ENCODE results near the gene DCLK3. TPM values are rescaled to one million over a fixed set of nuclear protein-coding genes. Genes with fewer than 3 reads are reported as not detected.

DCLK3 gene
- total RNA-seq, 1 donor from 2014 or later = not detected

DNA sequence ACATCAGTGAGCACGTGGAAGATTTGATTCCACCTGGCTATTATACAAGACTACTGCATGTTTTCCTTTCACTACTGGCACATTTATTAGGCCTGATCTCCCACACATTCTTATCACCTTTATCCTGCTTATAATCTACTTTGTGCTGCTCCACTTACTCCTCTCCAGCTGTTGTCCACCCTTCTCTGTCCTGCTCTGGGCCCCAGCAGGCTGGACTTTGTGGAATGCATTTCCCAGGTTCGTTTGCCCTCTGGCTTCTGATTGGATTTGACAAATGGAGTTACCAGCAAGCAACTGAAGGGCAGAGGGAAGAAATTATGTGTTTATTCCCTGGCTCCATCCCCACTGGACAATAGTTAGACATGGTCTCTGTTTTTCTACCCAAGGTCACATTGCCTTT, 75.5 kb downstream of the DCLK3 start:
- H3K4me1 Mint-ChIP-seq (ENCODE audit: low read depth, unreplicated experiment) = no peaks in the 10 kb centered on the region
- no peaks in the 10 kb centered on the region for H3K36me3 ChIP-seq (ENCODE audit: insufficient read depth, low read length)
- DNase-seq (ENCODE audit: low read depth) (no peak), FAIRE-seq (no peak)
- no peak for TF ChIP-seq EZH2 (IDR thresholded peaks at IDR 0.05; ENCODE audit: insufficient read depth, low read length)
- TF ChIP-seq CTCF (IDR thresholded peaks at IDR 0.05; ENCODE audit: insufficient read depth, low read depth, low read length) = no peak
- no peak overlapping the region for H3K9ac ChIP-seq (ENCODE audit: low read length)
- no peaks in the 10 kb centered on the region for H3K27me3 ChIP-seq (ENCODE audit: insufficient read depth, low read length)
- H3K79me2 ChIP-seq (ENCODE audit: insufficient read depth, low read length) = no peaks in the 10 kb centered on the region
- H3K4me1 ChIP-seq (ENCODE audit: insufficient read depth, low read length) = no peaks in the 10 kb centered on the region
- H3K9me3 ChIP-seq (ENCODE audit: insufficient read depth, low read depth, low read length) = no peaks in the 10 kb centered on the region
- H3K27ac Mint-ChIP-seq (ENCODE audit: unreplicated experiment) = no peak overlapping the region
- H4K20me1 ChIP-seq (ENCODE audit: insufficient read depth, low read length) = no peaks in the 10 kb centered on the region
- no peak overlapping the region for H3K4me2 ChIP-seq (ENCODE audit: low read length)
- no peak overlapping the region for H3K27ac ChIP-seq (ENCODE audit: low read depth, low read length)
- peak overlapping the region; percentile 15 for H2AFZ ChIP-seq (ENCODE audit: low read depth, low read length)
- no peaks in the 10 kb centered on the region for H3K27me3 Mint-ChIP-seq (ENCODE audit: low read depth, unreplicated experiment)
- H3K9me3 Mint-ChIP-seq (ENCODE audit: unreplicated experiment) = peaks cover 5% of the 10 kb centered on the region
- H3K4me3 ChIP-seq (ENCODE audit: insufficient read depth, low read depth, low read length) = no peak overlapping the region
- no peak overlapping the region for H3K4me3 Mint-ChIP-seq (ENCODE audit: unreplicated experiment)
- H3K36me3 Mint-ChIP-seq (ENCODE audit: low read depth, unreplicated experiment) = no peaks in the 10 kb centered on the region

DNA sequence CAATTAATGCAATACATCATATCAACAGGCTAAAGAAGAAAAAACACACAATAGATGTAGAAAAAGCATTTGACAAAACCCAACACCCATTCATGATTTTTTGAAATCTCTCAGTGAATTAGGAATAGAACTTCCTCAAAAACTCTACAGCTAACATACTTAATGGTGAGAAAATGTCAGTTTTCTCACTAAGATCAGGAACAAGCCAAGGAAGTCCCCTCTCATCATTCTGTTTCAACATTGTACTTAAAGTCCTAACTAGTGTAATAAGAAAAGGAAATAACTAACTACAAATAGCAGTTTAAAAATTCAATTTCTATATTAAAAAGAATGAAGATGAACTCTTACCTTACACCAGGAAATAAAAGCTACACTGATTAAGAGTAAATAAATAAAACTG, 77.8 kb downstream of the DCLK3 start:
- no peak overlapping the region for H3K27ac Mint-ChIP-seq (ENCODE audit: unreplicated experiment)

More for the DNA sequence above, 77.8 kb downstream of the DCLK3 start:
- no peaks in the 10 kb centered on the region for H3K36me3 Mint-ChIP-seq (ENCODE audit: low read depth, unreplicated experiment)
- H3K79me2 ChIP-seq (ENCODE audit: insufficient read depth, low read length) = no peaks in the 10 kb centered on the region
- H3K4me3 ChIP-seq (ENCODE audit: insufficient read depth, low read depth, low read length) = no peak overlapping the region
- H3K27ac ChIP-seq (ENCODE audit: low read depth, low read length) = no peak overlapping the region
- H3K4me1 ChIP-seq (ENCODE audit: insufficient read depth, low read length) = no peaks in the 10 kb centered on the region
- H3K9me3 ChIP-seq (ENCODE audit: insufficient read depth, low read depth, low read length) = no peaks in the 10 kb centered on the region
- no peak overlapping the region for H3K4me3 Mint-ChIP-seq (ENCODE audit: unreplicated experiment)
- TF ChIP-seq CTCF (IDR thresholded peaks at IDR 0.05; ENCODE audit: insufficient read depth, low read depth, low read length) (no peak), EZH2 (IDR thresholded peaks at IDR 0.05; ENCODE audit: insufficient read depth, low read length) (no peak)
- H3K4me2 ChIP-seq (ENCODE audit: low read length) = no peak overlapping the region
- no peaks in the 10 kb centered on the region for H3K36me3 ChIP-seq (ENCODE audit: insufficient read depth, low read length)
- DNase-seq (ENCODE audit: low read depth) = no peak
- H2AFZ ChIP-seq (ENCODE audit: low read depth, low read length) = no peak overlapping the region
- no peaks in the 10 kb centered on the region for H3K4me1 Mint-ChIP-seq (ENCODE audit: low read depth, unreplicated experiment)
- peaks cover 4% of the 10 kb centered on the region for H3K9me3 Mint-ChIP-seq (ENCODE audit: unreplicated experiment)
- H3K27me3 Mint-ChIP-seq (ENCODE audit: low read depth, unreplicated experiment) = no peaks in the 10 kb centered on the region
- no peaks in the 10 kb centered on the region for H4K20me1 ChIP-seq (ENCODE audit: insufficient read depth, low read length)
- FAIRE-seq = no peak
- no peaks in the 10 kb centered on the region for H3K27me3 ChIP-seq (ENCODE audit: insufficient read depth, low read length)
- H3K9ac ChIP-seq (ENCODE audit: low read length) = no peak overlapping the region
